NCI-H2107 treated with DMSO at 0.1 percent for 48 hours (cell line): ENCODE measurements around the gene SLC16A13.
"Not testable (repeated sequence)": the region's sequence is repeated elsewhere in the genome, so short reads cannot be mapped to it uniquely, and the experiment has no call there.

ENCODE experiments used
- DNase-seq: peaks from one replicate; lab custom pipeline; 2025; ENCODE audit not compliant: unreplicated experiment; lab: John Stamatoyannopoulos, UW

The SLC16A13 gene

GRCh38 chr17:7058831-7059447, 23.1 kb downstream of the SLC16A13 start:
- no peak for DNase-seq

- DNase-seq = no peak
Observed at GRCh38 chr17:7060165-7060891, 24.5 kb downstream of the SLC16A13 start.

- no peak for DNase-seq
Observed at GRCh38 chr17:7063518-7064094, 27.8 kb downstream of the SLC16A13 start.

- no peak for DNase-seq
Observed at GRCh38 chr17:7064261-7064660, 28.4 kb downstream of the SLC16A13 start.

GRCh38 chr17:7067198-7067597, 31.4 kb downstream of the SLC16A13 start:
- no peak for DNase-seq

GRCh38 chr17:7068268-7068667, 32.5 kb downstream of the SLC16A13 start:
- DNase-seq = no peak

- no peak for DNase-seq
Observed at GRCh38 chr17:7070712-7071111, 34.9 kb downstream of the SLC16A13 start.

GRCh38 chr17:7072406-7072805, 36.6 kb downstream of the SLC16A13 start:
- DNase-seq = no peak

GRCh38 chr17:7074931-7075330, 39.1 kb downstream of the SLC16A13 start:
- no peak for DNase-seq

GRCh38 chr17:7077911-7078546, 42.2 kb downstream of the SLC16A13 start:
- no peak for DNase-seq

GRCh38 chr17:7078711-7079110, 42.9 kb downstream of the SLC16A13 start:
- no peak for DNase-seq

- no peak for DNase-seq
Observed at GRCh38 chr17:7079581-7080455, 44.0 kb downstream of the SLC16A13 start, which contains the start of gene CLEC10A. TSS of gene CLEC10A (minus strand) at chr17:7080251. CDS start at chr17:7078812, 1,439 bp downstream.

GRCh38 chr17:7080456-7081041, 44.7 kb downstream of the SLC16A13 start:
- no peak for DNase-seq

GRCh38 chr17:7081341-7082062, 45.7 kb downstream of the SLC16A13 start:
- no peak for DNase-seq

- DNase-seq = no peak
Observed at GRCh38 chr17:7083592-7083991, 47.8 kb downstream of the SLC16A13 start.

- DNase-seq = no peak
Observed at GRCh38 chr17:7084088-7084487, 48.3 kb downstream of the SLC16A13 start.

- not testable (repeated sequence) for DNase-seq
Observed at GRCh38 chr17:7088442-7088841, 52.6 kb downstream of the SLC16A13 start.

GRCh38 chr17:7089570-7089969, 53.8 kb downstream of the SLC16A13 start:
- DNase-seq = not testable (repeated sequence)
